ENCODE measurements around the gene ARMC12.

ARMC12 gene

DNA sequence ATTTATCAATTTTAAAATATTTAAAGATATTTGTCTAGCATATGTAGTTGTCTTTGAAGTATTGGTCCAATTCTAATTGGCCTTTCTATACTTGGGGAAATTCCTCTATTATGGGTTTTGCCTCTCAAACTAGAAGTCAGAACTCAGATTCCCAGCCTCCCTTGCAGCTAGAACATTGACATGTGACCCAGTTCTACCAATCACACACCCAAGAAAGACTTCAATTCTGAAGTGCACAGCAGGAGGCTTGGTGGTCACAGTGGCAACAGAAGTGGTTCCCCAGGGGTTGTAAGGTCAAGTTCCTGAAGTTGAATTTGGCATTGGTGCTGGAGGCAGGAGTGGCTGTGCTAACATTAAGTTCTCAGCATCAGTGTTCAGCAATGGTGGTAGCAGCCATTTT is 33.3 kb upstream of the ARMC12 start:
- H3K27me3 ChIP-seq (ENCODE audit: insufficient read depth, low read length): no peaks in the 10 kb centered on the region
- no peak overlapping the region for H3K4me3 ChIP-seq (ENCODE audit: low read depth, low read length)
- H3K36me3 ChIP-seq (ENCODE audit: insufficient read depth, low read length): peaks cover 2% of the 10 kb centered on the region; the same call in 1 of the 2 replicates
- no peaks in the 10 kb centered on the region for H3K79me2 ChIP-seq (ENCODE audit: control insufficient read depth, insufficient read depth, low read length, unreplicated experiment)
- H3K4me1 ChIP-seq (ENCODE audit: control insufficient read depth, insufficient read depth, low read length, unreplicated experiment): peaks cover 7% of the 10 kb centered on the region
- H2AFZ ChIP-seq (ENCODE audit: low read length, unreplicated experiment): no peak overlapping the region
- no peak overlapping the region for H3K27ac ChIP-seq (ENCODE audit: low read depth, low read length)

DNA sequence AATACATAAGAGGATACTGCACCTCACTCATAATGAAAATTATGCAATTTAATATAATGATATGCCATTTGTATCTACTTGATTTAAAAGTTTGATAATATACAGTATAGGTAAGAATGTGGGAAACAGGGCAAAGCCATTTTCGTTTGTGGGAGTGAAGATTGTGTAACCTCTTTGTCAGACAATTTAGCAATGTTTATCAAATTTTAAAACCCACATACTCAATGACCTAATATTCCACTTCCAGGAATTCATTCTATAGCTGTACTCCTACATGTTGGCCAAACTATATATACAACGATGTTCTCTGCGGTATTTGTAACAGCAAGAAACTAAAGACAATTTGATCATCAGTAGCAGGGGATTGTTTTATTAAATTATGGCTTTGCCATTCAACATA is 30.4 kb upstream of the ARMC12 start:
- Histone ChIP-seq H3K36me3 (ENCODE audit: insufficient read depth, low read length) (peaks cover 2% of the 10 kb centered on the region; the same call in 1 of the 2 replicates), H3K4me1 (ENCODE audit: control insufficient read depth, insufficient read depth, low read length, unreplicated experiment) (peaks cover 10% of the 10 kb centered on the region), H3K27me3 (ENCODE audit: insufficient read depth, low read length) (no peaks in the 10 kb centered on the region), H3K27ac (ENCODE audit: low read depth, low read length) (no peak overlapping the region; the same call in 1 of the 2 replicates), H3K4me3 (ENCODE audit: low read depth, low read length) (no peak overlapping the region), H2AFZ (ENCODE audit: low read length, unreplicated experiment) (peak overlapping the region; percentile 21), H3K79me2 (ENCODE audit: control insufficient read depth, insufficient read depth, low read length, unreplicated experiment) (no peaks in the 10 kb centered on the region)

DNA sequence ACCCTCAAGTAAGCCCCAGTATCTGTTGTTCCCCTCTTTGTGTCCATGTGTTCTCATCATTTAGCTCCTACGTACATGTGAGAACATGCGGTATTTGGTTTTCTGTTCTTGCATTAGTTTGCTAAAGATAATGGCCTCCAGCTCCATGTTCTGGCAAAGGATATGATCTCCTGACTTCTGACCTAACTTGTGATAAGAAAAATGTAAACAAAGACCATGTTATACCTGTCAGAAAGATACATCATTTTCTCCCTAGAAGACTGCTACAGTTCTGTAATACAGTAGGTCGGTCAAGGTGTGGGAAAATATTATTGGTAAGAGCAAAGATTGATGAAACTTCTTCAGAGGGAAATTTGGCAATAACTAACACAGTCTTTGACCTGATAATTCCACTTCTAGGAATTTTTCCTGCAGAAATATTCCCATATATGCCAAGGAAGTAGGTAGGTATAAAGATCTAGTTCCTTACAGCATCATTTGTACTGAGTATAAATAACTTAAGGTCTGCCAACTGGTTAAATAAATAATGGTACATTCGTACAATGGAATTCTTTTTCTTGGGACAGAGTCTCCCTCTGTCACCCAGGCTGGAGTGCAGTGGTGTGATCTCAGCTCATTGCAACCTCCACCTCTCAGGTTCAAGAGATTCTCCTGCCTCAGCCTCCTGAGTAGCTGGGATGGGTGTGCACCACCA is 29.0 kb upstream of the ARMC12 start:
- Histone ChIP-seq H3K27ac (ENCODE audit: low read depth, low read length) (no peak overlapping the region), H3K27me3 (ENCODE audit: insufficient read depth, low read length) (no peaks in the 10 kb centered on the region), H3K36me3 (ENCODE audit: insufficient read depth, low read length) (peaks cover 2% of the 10 kb centered on the region; the same call in 1 of the 2 replicates), H3K4me1 (ENCODE audit: control insufficient read depth, insufficient read depth, low read length, unreplicated experiment) (peaks cover 10% of the 10 kb centered on the region), H2AFZ (ENCODE audit: low read length, unreplicated experiment) (no peak overlapping the region), H3K79me2 (ENCODE audit: control insufficient read depth, insufficient read depth, low read length, unreplicated experiment) (no peaks in the 10 kb centered on the region), H3K4me3 (ENCODE audit: low read depth, low read length) (no peak overlapping the region)

DNA sequence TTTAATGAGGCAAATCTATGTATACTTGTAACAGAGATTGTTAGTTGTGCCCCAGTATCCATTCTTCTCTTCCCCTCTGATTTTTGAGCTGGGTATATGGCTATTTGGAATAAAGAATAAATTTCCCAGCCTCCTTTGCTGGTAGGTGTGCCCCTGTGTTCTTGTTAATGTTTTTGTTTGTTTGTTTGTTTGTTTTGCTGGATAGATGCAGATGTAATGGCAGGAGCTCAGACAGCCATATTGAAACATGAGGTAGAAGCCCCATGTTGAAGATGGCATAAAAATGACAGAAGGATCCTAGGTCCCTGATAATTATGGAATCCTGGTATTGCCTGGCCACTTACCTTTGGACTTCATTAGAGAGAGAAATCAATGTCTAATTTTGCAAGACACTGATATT is 28.2 kb upstream of the ARMC12 start:
- H2AFZ ChIP-seq (ENCODE audit: low read length, unreplicated experiment): no peak overlapping the region
- H3K27me3 ChIP-seq (ENCODE audit: insufficient read depth, low read length): no peaks in the 10 kb centered on the region
- no peaks in the 10 kb centered on the region for H3K79me2 ChIP-seq (ENCODE audit: control insufficient read depth, insufficient read depth, low read length, unreplicated experiment)
- H3K36me3 ChIP-seq (ENCODE audit: insufficient read depth, low read length): peaks cover 2% of the 10 kb centered on the region; the same call in 1 of the 2 replicates
- H3K4me1 ChIP-seq (ENCODE audit: control insufficient read depth, insufficient read depth, low read length, unreplicated experiment): peaks cover 10% of the 10 kb centered on the region
- no peak overlapping the region for H3K4me3 ChIP-seq (ENCODE audit: low read depth, low read length)
- no peak overlapping the region for H3K27ac ChIP-seq (ENCODE audit: low read depth, low read length)

DNA sequence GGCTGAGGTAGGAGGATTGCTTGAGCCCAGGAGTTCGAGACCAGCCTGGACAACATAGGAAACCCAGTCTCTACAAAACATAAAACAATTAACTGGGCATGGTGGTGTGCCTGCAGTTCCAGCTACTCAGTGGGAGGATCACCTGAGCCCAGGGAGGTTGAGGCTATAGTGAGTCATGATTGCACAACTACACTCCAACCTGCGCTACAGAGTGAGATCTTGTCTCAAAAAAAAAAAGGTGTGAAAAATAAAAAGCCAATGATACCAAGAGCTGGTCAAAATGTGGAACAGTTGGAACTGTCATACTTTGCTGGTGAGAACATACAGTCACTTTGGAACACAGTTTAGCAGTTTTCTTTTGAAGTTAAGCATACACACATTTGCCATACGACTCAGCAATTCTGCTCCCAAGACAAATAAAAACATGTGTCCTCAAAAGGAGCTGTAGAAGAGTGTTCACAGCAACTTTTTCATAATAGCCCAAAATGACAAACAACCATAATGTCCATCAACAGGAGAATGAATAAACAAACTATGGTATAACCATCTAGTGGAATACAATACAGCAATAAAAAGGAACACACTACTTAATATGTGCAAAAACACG is 26.5 kb upstream of the ARMC12 start:
- no peak overlapping the region for H3K4me3 ChIP-seq (ENCODE audit: low read depth, low read length)
- H3K79me2 ChIP-seq (ENCODE audit: control insufficient read depth, insufficient read depth, low read length, unreplicated experiment): no peaks in the 10 kb centered on the region
- no peaks in the 10 kb centered on the region for H3K36me3 ChIP-seq (ENCODE audit: insufficient read depth, low read length)
- H3K4me1 ChIP-seq (ENCODE audit: control insufficient read depth, insufficient read depth, low read length, unreplicated experiment): peaks cover 10% of the 10 kb centered on the region
- H3K27ac ChIP-seq (ENCODE audit: low read depth, low read length): no peak overlapping the region
- H2AFZ ChIP-seq (ENCODE audit: low read length, unreplicated experiment): no peak overlapping the region
- H3K27me3 ChIP-seq (ENCODE audit: insufficient read depth, low read length): no peaks in the 10 kb centered on the region

DNA sequence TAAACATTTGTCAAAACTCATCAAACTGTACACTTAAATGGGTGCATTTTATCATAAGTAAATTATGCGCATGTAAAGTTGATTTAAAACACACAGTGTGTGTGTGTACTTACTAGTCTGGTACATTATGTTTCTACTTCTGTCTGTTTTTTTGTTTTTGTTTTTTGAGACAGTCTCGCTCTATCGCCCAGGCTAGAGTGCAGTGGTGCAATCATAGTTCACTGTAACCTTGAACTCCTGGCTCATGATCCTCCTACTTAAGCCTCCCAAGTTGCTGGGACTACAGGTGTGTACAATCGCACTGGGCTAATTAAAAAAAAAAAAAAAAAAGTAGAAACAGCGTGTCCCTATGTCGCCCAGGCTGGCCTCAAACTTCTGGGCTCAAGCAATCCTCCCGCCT is 25.1 kb upstream of the ARMC12 start:
- Histone ChIP-seq H3K36me3 (ENCODE audit: insufficient read depth, low read length) (no peaks in the 10 kb centered on the region), H3K4me1 (ENCODE audit: control insufficient read depth, insufficient read depth, low read length, unreplicated experiment) (peaks cover 6% of the 10 kb centered on the region), H3K27me3 (ENCODE audit: insufficient read depth, low read length) (no peaks in the 10 kb centered on the region), H3K4me3 (ENCODE audit: low read depth, low read length) (no peak overlapping the region), H3K79me2 (ENCODE audit: control insufficient read depth, insufficient read depth, low read length, unreplicated experiment) (no peaks in the 10 kb centered on the region), H3K27ac (ENCODE audit: low read depth, low read length) (no peak overlapping the region), H2AFZ (ENCODE audit: low read length, unreplicated experiment) (no peak overlapping the region)

DNA sequence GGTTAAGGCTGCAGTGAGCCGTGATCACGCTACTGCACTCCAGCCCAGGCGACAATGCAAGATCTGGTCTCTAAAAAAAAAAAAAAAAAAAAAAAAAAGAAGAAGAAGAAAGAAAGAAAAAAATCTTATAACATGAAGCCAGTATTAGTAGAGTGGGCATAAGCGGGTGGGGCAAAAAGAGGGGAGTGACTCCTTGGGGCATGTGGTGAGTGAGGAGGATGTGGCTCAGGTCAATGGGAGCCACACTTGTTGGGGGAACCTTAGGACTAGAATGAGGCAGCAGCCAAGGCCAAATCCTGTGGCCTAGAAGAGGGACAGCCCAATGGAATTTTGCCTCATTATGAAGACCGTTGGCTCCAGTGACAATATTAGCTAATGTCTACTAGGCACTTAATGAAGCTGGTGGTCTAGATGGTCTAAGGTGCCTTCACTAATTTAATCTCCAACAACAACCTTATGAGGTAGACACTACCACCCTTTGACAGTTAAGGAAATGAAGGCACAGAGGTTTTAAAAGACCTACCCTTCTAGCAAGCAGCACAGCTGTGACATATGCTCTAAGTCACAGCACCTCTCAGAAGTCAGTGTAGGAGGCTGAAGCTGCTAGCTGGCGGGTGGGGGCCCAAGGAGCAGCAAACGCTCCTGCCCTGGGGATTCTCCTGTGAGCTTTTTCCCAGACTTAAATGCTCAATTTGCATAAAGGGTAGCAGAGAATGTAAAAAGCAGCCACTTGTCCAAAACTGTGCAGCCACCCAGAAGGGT is 23.6 kb upstream of the ARMC12 start:
- Histone ChIP-seq H3K4me3 (ENCODE audit: low read depth, low read length) (no peak overlapping the region), H3K4me1 (ENCODE audit: control insufficient read depth, insufficient read depth, low read length, unreplicated experiment) (peaks cover 5% of the 10 kb centered on the region), H2AFZ (ENCODE audit: low read length, unreplicated experiment) (no peak overlapping the region), H3K27me3 (ENCODE audit: insufficient read depth, low read length) (no peaks in the 10 kb centered on the region), H3K27ac (ENCODE audit: low read depth, low read length) (no peak overlapping the region), H3K79me2 (ENCODE audit: control insufficient read depth, insufficient read depth, low read length, unreplicated experiment) (no peaks in the 10 kb centered on the region), H3K36me3 (ENCODE audit: insufficient read depth, low read length) (no peaks in the 10 kb centered on the region)

DNA sequence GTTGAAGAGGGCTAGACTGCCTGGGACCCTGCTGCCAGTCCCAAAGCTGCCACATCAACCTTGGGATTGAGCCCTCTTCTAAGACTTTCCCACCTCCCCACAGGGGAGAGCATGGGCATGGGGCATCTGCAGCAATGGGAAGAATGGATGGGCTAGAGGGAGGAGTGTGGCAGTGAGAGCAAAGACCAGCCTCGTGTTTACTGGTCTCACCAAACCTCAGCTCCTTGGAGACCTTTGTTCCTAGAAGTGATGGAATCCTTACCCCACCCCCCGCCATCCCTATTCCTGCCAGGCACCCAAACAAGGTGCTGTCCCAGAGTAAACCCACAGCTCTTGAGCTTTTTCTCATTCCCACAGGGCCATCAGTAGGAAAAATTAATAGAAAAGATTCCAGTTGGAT is 20.0 kb upstream of the ARMC12 start:
- Histone ChIP-seq H2AFZ (ENCODE audit: low read length, unreplicated experiment) (no peak overlapping the region), H3K4me3 (ENCODE audit: low read depth, low read length) (no peak overlapping the region), H3K79me2 (ENCODE audit: control insufficient read depth, insufficient read depth, low read length, unreplicated experiment) (no peaks in the 10 kb centered on the region), H3K4me1 (ENCODE audit: control insufficient read depth, insufficient read depth, low read length, unreplicated experiment) (peaks cover 21% of the 10 kb centered on the region), H3K36me3 (ENCODE audit: insufficient read depth, low read length) (no peaks in the 10 kb centered on the region), H3K27me3 (ENCODE audit: insufficient read depth, low read length) (no peaks in the 10 kb centered on the region), H3K27ac (ENCODE audit: low read depth, low read length) (no peak overlapping the region)

DNA sequence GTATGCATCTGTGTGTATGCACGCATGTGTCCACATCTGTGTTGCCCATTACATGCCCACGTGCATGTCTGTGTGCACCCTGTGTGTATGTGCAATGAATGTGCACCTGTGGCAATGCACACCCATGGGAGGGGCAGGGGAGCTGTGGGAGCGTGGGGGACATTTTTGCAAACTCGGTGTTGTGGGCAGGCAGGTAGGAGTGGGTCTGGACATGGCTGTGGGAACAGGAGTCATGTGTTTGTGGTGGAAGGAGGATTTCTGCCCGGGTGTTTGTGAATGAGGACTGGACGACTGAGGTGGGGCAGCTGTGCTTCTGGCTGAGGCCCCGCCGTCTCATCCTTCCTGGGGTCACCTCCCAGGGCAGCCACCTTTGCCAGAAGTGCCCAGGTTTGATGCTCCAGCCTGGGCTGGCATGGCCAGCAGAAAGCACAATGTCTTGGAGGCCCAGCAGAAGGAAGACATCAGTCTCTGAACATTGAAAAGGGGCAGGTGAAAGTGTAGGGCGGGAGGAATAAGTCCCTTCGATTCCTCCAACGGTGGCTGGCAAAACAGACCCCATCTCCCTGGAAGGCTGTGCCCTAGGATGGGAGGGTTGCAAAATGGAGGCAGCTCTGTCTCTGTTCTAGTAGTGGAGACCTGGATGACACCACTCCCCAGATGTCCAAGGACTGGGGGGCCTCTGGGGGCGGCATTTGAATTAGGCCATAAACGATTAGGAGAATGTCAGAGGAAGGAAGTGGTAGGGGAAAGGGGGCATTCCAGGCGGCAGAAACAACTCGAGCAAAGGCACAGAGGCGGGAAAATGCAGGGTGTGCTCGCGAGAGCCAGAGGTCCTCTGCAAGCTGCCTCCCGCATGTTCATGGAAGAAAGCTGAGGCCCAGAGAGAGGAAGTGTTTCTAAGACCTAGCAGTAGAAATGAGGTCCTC is 19.1 kb upstream of the ARMC12 start:
- no peak overlapping the region for H3K4me3 ChIP-seq (ENCODE audit: low read depth, low read length)
- no peaks in the 10 kb centered on the region for H3K27me3 ChIP-seq (ENCODE audit: insufficient read depth, low read length)
- H2AFZ ChIP-seq (ENCODE audit: low read length, unreplicated experiment): no peak overlapping the region
- H3K36me3 ChIP-seq (ENCODE audit: insufficient read depth, low read length): no peaks in the 10 kb centered on the region
- peaks cover 21% of the 10 kb centered on the region for H3K4me1 ChIP-seq (ENCODE audit: control insufficient read depth, insufficient read depth, low read length, unreplicated experiment)
- no peaks in the 10 kb centered on the region for H3K79me2 ChIP-seq (ENCODE audit: control insufficient read depth, insufficient read depth, low read length, unreplicated experiment)
- no peak overlapping the region for H3K27ac ChIP-seq (ENCODE audit: low read depth, low read length)

DNA sequence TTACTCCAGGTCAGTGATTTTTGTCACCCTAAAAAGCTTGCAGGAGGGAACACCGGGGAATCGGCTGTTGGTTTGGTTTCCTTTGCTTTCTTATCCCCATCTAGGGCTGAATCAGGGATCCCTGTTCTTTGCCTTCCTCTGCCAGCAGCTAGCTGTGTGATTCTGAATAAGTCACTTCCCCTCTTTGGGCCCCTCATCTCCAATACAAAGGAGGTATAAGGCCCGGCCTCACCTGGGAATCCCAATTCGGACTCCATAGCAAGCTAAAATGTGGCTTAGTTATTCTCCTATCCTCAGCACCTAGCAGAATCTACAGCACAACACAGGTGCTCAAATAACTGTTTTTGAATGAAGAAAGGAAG is 18.5 kb upstream of the ARMC12 start:
- H3K4me3 ChIP-seq (ENCODE audit: low read depth, low read length): no peak overlapping the region
- H3K27me3 ChIP-seq (ENCODE audit: insufficient read depth, low read length): no peaks in the 10 kb centered on the region
- no peaks in the 10 kb centered on the region for H3K79me2 ChIP-seq (ENCODE audit: control insufficient read depth, insufficient read depth, low read length, unreplicated experiment)
- no peak overlapping the region for H3K27ac ChIP-seq (ENCODE audit: low read depth, low read length)
- H2AFZ ChIP-seq (ENCODE audit: low read length, unreplicated experiment): no peak overlapping the region
- H3K4me1 ChIP-seq (ENCODE audit: control insufficient read depth, insufficient read depth, low read length, unreplicated experiment): peaks cover 21% of the 10 kb centered on the region
- H3K36me3 ChIP-seq (ENCODE audit: insufficient read depth, low read length): no peaks in the 10 kb centered on the region

Measured in ACC112 (cell line).